ENCODE measurements around the gene VAMP5.
"Not testable (repeated sequence)": the region's sequence is repeated elsewhere in the genome, so short reads cannot be mapped to it uniquely, and the experiment has no call there.

Gene VAMP5

GRCh38 chr2:85601771-85602475 lies 17.7 kb downstream of the VAMP5 start:
- DNase-seq, result no peak

- peak; percentile 86 for DNase-seq
These were observed 18.4 kb downstream of the VAMP5 start, which contains the start of gene TMEM150A for GRCh38 chr2:85602476-85603234. TMEM150A (minus strand) TSS chr2:85602698; CDS start chr2:85601948, 750 bp downstream.

- DNase-seq, result not testable (repeated sequence)
These were observed 19.9 kb downstream of the VAMP5 start for GRCh38 chr2:85604133-85604444.

DNA sequence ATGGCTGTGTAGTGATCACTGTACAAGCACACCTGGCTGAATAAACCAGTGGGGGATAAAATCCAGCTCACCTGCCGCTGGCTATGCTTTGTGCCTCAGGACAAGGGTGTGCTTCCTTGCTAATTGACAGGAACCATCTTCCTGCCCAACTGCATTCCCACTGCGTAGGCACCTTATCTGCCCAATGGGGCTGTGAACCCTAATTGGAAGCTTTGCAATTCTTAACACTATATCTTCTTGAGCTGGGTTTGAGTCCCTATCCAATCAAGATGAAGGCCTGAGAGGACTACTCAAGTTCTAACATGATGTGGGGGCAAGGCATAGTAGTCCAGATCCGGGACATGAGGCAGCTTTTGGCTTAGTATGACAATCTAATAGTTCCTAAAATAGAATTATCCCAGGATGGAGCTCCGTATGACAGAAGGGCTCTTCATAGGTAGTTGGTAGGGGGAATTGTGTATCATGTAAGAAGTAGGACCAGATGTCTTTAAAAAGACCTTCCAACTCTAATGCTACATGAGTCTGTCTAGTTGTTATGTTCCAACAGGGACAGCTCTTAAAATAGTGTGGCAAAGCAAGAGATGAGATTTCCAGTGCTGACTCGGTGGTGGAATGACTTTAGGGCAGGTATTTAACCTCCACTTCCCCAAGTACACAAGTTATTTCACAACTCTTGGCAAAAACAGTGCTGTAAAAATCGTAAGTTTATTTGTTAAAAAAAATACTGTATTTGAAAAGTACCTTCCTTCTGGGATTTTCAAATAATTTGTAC lies 20.5 kb downstream of the VAMP5 start:
- no peak for DNase-seq

GRCh38 chr2:85605406-85606115 lies 21.3 kb downstream of the VAMP5 start:
- DNase-seq, result no peak

GRCh38 chr2:85606116-85606455 lies 21.9 kb downstream of the VAMP5 start:
- no peak for DNase-seq

- DNase-seq, result no peak
These were observed 23.3 kb downstream of the VAMP5 start for GRCh38 chr2:85607268-85608215.

- DNase-seq, result no peak
These were observed 27.0 kb downstream of the VAMP5 start for GRCh38 chr2:85611217-85611704.

GRCh38 chr2:85611705-85612587 lies 27.7 kb downstream of the VAMP5 start, which contains the start of gene C2orf68:
C2orf68 (minus strand) TSS chr2:85612066; CDS start chr2:85611984, 82 bp downstream.
- peak; percentile 74 for DNase-seq

DNA sequence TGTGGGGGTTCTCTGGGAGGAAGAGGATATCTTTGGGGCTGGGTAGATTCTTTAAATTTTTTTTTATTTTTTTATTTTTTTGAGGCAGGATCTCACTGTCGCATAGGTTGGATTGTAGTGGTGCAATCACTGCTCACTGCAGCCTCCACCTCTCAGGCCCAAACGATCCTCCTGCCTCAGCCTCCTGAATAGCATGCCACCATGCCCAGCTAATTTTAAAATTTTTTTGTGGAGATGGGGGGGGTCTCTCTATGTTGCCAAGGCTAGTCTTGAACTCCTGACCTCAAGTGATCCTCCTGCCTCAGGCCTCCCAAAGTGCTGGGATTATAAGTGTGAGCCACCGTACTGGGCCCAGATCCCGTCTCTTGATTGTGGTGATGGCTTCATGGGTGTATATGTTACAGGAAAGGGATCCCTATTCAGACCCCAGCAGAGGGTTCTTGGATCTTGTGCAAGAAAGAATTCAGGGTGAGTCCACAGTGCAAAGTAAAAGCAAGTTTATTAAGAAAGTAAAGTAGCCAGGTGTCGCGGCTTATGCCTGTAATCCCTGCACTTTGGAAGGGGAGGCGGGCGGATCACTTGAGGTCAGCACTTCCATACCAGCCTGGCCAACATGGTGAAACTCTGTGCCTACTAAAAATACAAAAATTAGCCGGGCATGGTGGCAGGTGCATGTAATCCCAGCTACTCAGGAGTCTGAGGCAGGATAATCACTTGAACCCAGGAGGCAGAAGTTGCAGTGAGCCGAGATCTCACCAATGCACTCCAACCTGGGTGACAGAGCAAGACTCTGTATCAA lies 29.7 kb downstream of the VAMP5 start:
- DNase-seq, result no peak

DNA sequence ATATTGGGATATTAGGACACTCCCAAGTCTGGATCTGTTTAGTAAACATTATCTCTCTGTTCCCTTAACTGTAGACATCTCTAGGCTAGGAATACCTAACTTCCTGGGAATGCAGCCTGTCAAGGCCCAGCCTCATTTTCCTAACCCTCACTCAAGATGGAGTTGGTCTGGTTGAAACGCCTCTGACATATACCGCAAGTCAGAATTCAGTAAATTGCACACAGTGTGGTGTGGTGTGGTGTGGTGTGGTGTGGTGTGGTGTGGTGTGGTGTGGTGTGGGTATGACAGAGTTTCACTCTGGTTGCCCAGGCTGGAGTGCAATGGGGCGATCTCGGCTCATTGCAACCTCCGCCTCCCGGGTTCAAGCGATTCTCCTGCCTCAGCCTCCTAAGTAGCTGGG lies 30.5 kb downstream of the VAMP5 start:
- DNase-seq, result not testable (repeated sequence)

GRCh38 chr2:85615413-85615728 lies 31.1 kb downstream of the VAMP5 start:
- no peak for DNase-seq

DNA sequence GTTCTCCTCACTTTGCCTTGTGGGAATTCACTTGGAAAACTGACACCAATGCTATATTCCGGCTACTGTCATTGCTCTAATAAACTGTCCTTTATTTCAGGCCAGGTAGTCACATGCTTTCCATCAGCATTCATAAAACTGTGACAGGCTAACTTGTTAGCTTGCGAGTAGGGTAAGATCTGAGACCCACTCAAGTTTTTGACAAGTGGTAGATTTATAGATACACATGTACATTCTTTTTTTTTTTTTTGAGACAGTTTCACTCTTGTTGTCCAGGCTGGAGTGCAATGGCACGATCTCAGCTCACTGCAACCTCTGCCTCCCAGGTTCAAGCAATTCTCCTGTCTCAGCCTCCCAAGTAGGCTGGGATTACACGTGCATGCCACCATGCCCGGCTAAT lies 33.5 kb downstream of the VAMP5 start:
- DNase-seq, result not testable (repeated sequence)

DNA sequence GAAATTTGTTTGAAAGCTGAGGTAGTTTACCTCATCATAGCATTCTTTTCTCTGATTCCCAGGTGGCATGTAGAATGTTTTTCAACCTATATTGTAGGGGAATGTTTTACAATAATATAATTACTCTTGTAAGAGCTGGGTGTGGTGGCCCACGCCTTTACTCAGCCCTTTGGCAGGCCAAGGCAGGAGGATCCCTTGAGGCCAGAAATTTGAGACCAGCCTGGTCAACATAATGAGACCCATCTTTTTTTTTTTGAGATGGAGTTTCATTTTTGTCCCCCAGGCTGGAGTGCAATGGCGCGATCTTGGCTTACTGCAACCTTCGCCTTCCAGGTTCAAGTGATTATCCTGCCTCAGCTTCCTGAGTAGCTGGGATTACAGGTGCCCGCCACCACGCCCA lies 35.4 kb downstream of the VAMP5 start:
- no peak for DNase-seq

GRCh38 chr2:85621338-85621737 lies 37.1 kb downstream of the VAMP5 start:
- DNase-seq, result no peak

- DNase-seq, result no peak
These were observed 39.8 kb downstream of the VAMP5 start for GRCh38 chr2:85623991-85624390.

GRCh38 chr2:85628658-85629057 lies 44.4 kb downstream of the VAMP5 start:
- DNase-seq, result no peak

GRCh38 chr2:85631316-85631715 lies 47.1 kb downstream of the VAMP5 start:
- no peak for DNase-seq

- DNase-seq, result no peak
These were observed 50.8 kb downstream of the VAMP5 start for GRCh38 chr2:85635011-85635410.

DNA sequence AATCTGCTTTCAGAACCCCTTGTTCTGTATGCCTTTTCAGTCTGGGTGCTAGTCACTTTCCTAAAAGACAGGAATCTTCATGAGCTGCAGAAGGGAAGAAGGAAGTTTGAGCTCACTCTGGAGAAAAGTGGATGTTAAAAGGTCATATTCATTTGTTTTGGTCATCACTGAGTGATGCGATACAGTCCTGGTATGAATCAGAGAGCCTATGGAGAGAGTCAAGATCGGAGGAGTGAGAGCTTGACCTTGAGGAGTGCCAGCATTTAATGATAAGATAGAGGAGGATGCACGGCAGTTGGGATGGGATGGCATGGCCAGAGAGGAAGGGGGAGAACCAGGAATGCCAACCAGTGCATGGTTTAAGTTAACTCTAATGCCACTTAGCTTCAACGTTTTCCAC lies 51.4 kb downstream of the VAMP5 start:
- no peak for DNase-seq
